Fibroblast of peridontal ligament (primary cell): ENCODE data around the gene NT5C3A.
"Not testable (repeated sequence)": the region's sequence is repeated elsewhere in the genome, so short reads cannot be mapped to it uniquely, and the experiment has no call there.

Experiments used
- DNase-seq: peaks from one replicate; pipeline ENCODE4 v3.0.0-alpha.2; 2010; ENCODE audit errors: extremely low read depth

Gene NT5C3A

GRCh38 chr7:33062023-33062781 is at the start of gene NT5C3A:
TSS of gene NT5C3A (minus strand) at chr7:33062776. CDS start at chr7:33062705, 71 bp downstream.
- DNase-seq, result peak; percentile 33

- no peak for DNase-seq
Measured at GRCh38 chr7:33111614-33112013, 49.0 kb upstream of the NT5C3A start.

GRCh38 chr7:33109758-33110238 is 47.2 kb upstream of the NT5C3A start:
- DNase-seq, result peak; percentile 51

- no peak for DNase-seq
Measured at GRCh38 chr7:33109005-33109757, 46.6 kb upstream of the NT5C3A start, which contains the start of gene RP9. TSS of gene RP9 (minus strand) at chr7:33109404. CDS start at chr7:33109372, 32 bp downstream.

- DNase-seq, result no peak
Measured at GRCh38 chr7:33108554-33109004, 46.0 kb upstream of the NT5C3A start.

- peak; percentile 68 for DNase-seq
Measured at GRCh38 chr7:33107136-33108066, 44.8 kb upstream of the NT5C3A start.

- DNase-seq, result peak; percentile 43
Measured at GRCh38 chr7:33101906-33102305, 39.3 kb upstream of the NT5C3A start.

- no peak for DNase-seq
Measured at GRCh38 chr7:33100770-33101169, 38.2 kb upstream of the NT5C3A start.

GRCh38 chr7:33099154-33099940 is 36.8 kb upstream of the NT5C3A start:
- DNase-seq, result no peak

- DNase-seq, result not testable (repeated sequence)
Measured at GRCh38 chr7:33094745-33095275, 32.2 kb upstream of the NT5C3A start.

- no peak for DNase-seq
Measured at GRCh38 chr7:33093266-33093665, 30.7 kb upstream of the NT5C3A start.

GRCh38 chr7:33091641-33092191 is 29.1 kb upstream of the NT5C3A start:
- no peak for DNase-seq

GRCh38 chr7:33091111-33091531 is 28.5 kb upstream of the NT5C3A start:
- DNase-seq, result peak; percentile 53

- no peak for DNase-seq
Measured at GRCh38 chr7:33089142-33089541, 26.6 kb upstream of the NT5C3A start.

GRCh38 chr7:33087858-33088257 is 25.3 kb upstream of the NT5C3A start:
- DNase-seq, result no peak

GRCh38 chr7:33087356-33087755 is 24.8 kb upstream of the NT5C3A start:
- no peak for DNase-seq

- no peak for DNase-seq
Measured at GRCh38 chr7:33079763-33080690, 17.5 kb upstream of the NT5C3A start.

GRCh38 chr7:33079096-33079495 is 16.5 kb upstream of the NT5C3A start:
- no peak for DNase-seq

- DNase-seq, result no peak
Measured at GRCh38 chr7:33076737-33077136, 14.2 kb upstream of the NT5C3A start.
